K562 (cell line): ENCODE data around the gene EGFL7.

Experiments used
- CEBPB ChIP-seq: fragments of 450-650 bp; IDR thresholded peaks from 2 replicates; pipeline ENCODE4 v1.6.1; 2016; ENCODE audit warnings: missing genetic modification characterization, missing compliant biosample characterization
- CHAMP1 ChIP-seq: fragments of 450-650 bp; IDR thresholded peaks from 2 replicates; pipeline ENCODE4 v1.6.1; 2016; ENCODE audit warnings: mild to moderate bottlenecking
- CTCF ChIP-seq, 3 experiments: IDR thresholded peaks in 2 of 3; conservative IDR thresholded peaks in 1 of 3; 2 replicates each; pipeline ENCODE4 v1.5.1; 2011 to 2012; ENCODE audit warnings: low read length in 3 of 3, mild to moderate bottlenecking in 3 of 3, control low read depth in 2 of 3, improper control_type of control experiment in 1 of 3, inconsistent platforms in 1 of 3, low read depth in 1 of 3, mixed read lengths in 1 of 3, moderate library complexity in 1 of 3; ENCODE audit not compliant: insufficient read depth in 2 of 3
- EP300 ChIP-seq: IDR thresholded peaks from 2 replicates; pipeline ENCODE4 v1.6.1; 2012; ENCODE audit warnings: low read length, improper control_type of control experiment
- HDAC2 ChIP-seq: fragments of 450-650 bp; IDR thresholded peaks from 2 replicates; pipeline ENCODE4 v1.6.1; 2016; ENCODE audit warnings: mild to moderate bottlenecking
- HNRNPK ChIP-seq: fragments of 200-400 bp; formaldehyde crosslinking; IDR thresholded peaks from one replicate; pipeline ENCODE4 v1.6.1; 2018; ENCODE audit warnings: mild to moderate bottlenecking, low read depth, low read length; ENCODE audit not compliant: poor library complexity, severe bottlenecking
- NR2C2 ChIP-seq, 2 experiments: fragments of 200-800 bp in 1 of 2; sonication (Bioruptor generic) in 1 of 2; sonication (generic) in 1 of 2; formaldehyde crosslinking in 1 of 2; IDR thresholded peaks; 2 replicates each; pipeline versions ENCODE4 v1.6.1 to v1.8.0; 2016 to 2022; ENCODE audit warnings: mild to moderate bottlenecking in 1 of 2, missing compliant biosample characterization in 1 of 2, missing genetic modification characterization in 1 of 2, missing genetic modification reagents in 1 of 2
- TEAD2 ChIP-seq: fragments of 450-650 bp; IDR thresholded peaks from 2 replicates; pipeline ENCODE4 v1.6.1; 2016; ENCODE audit warnings: missing genetic modification characterization, control low read depth, missing compliant biosample characterization
- ZNF311 ChIP-seq: fragments of 250-450 bp; sonication (Bioruptor Pico); IDR thresholded peaks from 2 replicates; pipeline ENCODE4 v1.4.0; 2020; ENCODE audit warnings: mild to moderate bottlenecking, moderate library complexity
- ZNF41 ChIP-seq: fragments of 250-450 bp; sonication (Bioruptor Pico); conservative IDR thresholded peaks from 2 replicates; pipeline ENCODE4 v1.4.0; 2020; ENCODE audit warnings: mild to moderate bottlenecking
- ZNF717 ChIP-seq: fragments of 250-450 bp; sonication (Bioruptor Pico); IDR thresholded peaks from 2 replicates; pipeline ENCODE4 v1.5.0; 2021
- TF ChIP-seq, protein P1 (sequence below): fragments of 450-650 bp; IDR thresholded peaks from 2 replicates; pipeline ENCODE4 v1.6.1; 2016; ENCODE audit warnings: low read depth, mild to moderate bottlenecking, moderate library complexity

- TF ChIP-seq CEBPB (tag) (no peak), HDAC2 (no peak), TEAD2 (tag) (no peak), CHAMP1 (no peak), CTCF (IDR thresholded peaks at IDR 0.05 in 2 of 3, conservative IDR thresholded peaks at IDR 0.05 in 1 of 3; ENCODE audit: insufficient read depth in 2 of 3, low read depth in 1 of 3, low read length in 3 of 3) (no peak), EP300 (no peak), HNRNPK (no peak), ZNF717 (no peak), NR2C2 (CRISPR knock-in tag; IDR thresholded peaks at IDR 0.05) (no peak), NR2C2 (tag; IDR thresholded peaks at IDR 0.05) (no peak), ZNF311 (CRISPR knock-in tag) (no peak), ZNF41 (CRISPR knock-in tag) (no peak)
- TF ChIP-seq, protein P1, sequence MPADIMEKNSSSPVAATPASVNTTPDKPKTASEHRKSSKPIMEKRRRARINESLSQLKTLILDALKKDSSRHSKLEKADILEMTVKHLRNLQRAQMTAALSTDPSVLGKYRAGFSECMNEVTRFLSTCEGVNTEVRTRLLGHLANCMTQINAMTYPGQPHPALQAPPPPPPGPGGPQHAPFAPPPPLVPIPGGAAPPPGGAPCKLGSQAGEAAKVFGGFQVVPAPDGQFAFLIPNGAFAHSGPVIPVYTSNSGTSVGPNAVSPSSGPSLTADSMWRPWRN = no peak
Observed at GRCh38 chr9:136629001-136629878, 33.5 kb upstream of the EGFL7 start.
